HepG2 (cell line): Measurements from ENCODE around the gene TTPAL. TPM values are rescaled to one million over a fixed set of nuclear protein-coding genes. Genes with fewer than 3 reads are reported as not detected.

ENCODE experiments used
- ARNT ChIP-seq: fragments of 450-650 bp; IDR thresholded peaks from 2 replicates; pipeline ENCODE4 v1.6.1; 2017
- BRF2 ChIP-seq: sonication (generic); formaldehyde crosslinking; IDR thresholded peaks from 2 replicates; pipeline ENCODE4 v1.8.1; 2022; ENCODE audit warnings: mild to moderate bottlenecking, missing genetic modification reagents
- DPF2 ChIP-seq: sonication (generic); formaldehyde crosslinking; IDR thresholded peaks from 2 replicates; pipeline ENCODE4 v1.4.0; 2020; ENCODE audit warnings: mild to moderate bottlenecking, low read depth, missing genetic modification reagents, borderline replicate concordance
- ERF ChIP-seq: IDR thresholded peaks from 2 replicates; pipeline ENCODE4 v1.6.1; 2018; ENCODE audit warnings: missing biosample characterization, missing genetic modification reagents
- HMGXB3 ChIP-seq: sonication (generic); formaldehyde crosslinking; IDR thresholded peaks from 2 replicates; pipeline ENCODE4 v1.4.0; 2020; ENCODE audit warnings: missing genetic modification reagents, borderline replicate concordance
- HNRNPLL ChIP-seq: fragments of 200-400 bp; formaldehyde crosslinking; IDR thresholded peaks from 2 replicates; pipeline ENCODE4 v1.6.1; 2017; ENCODE audit warnings: mild to moderate bottlenecking, low read depth, low read length; ENCODE audit not compliant: poor library complexity, severe bottlenecking
- NR3C1 ChIP-seq: sonication (generic); formaldehyde crosslinking; IDR thresholded peaks from 2 replicates; pipeline ENCODE4 v1.4.0; 2020; ENCODE audit warnings: missing genetic modification reagents
- SAP130 ChIP-seq: IDR thresholded peaks from 2 replicates; pipeline ENCODE4 v1.6.1; 2016; ENCODE audit warnings: low read depth
- SNAPC2 ChIP-seq: sonication (generic); formaldehyde crosslinking; IDR thresholded peaks from 2 replicates; pipeline ENCODE4 v1.8.1; 2022; ENCODE audit warnings: mild to moderate bottlenecking, missing genetic modification reagents
- THAP9 ChIP-seq: sonication (generic); formaldehyde crosslinking; IDR thresholded peaks from 2 replicates; pipeline ENCODE4; 2020; ENCODE audit warnings: missing genetic modification reagents, mild to moderate bottlenecking, borderline replicate concordance
- ZKSCAN1 ChIP-seq: fragments of 150-350 bp; IDR thresholded peaks from 2 replicates; pipeline ENCODE4 v1.6.1; 2014; ENCODE audit warnings: low read length
- ZNF30 ChIP-seq: sonication (generic); formaldehyde crosslinking; IDR thresholded peaks from 2 replicates; pipeline ENCODE4 v1.5.0; 2020; ENCODE audit warnings: mild to moderate bottlenecking, missing genetic modification reagents
- ZNF775 ChIP-seq: sonication (generic); formaldehyde crosslinking; IDR thresholded peaks from 2 replicates; pipeline ENCODE4 v1.4.0; 2020; ENCODE audit warnings: missing genetic modification reagents, mild to moderate bottlenecking, moderate library complexity, borderline replicate concordance
- polyA plus RNA-seq, 8 experiments: library from polyadenylated mRNA; depleted of rRNA in 3 of 8; stranded (reverse) in 7 of 8; unstranded in 1 of 8; fragments of >200 nt; fragmentation: Illumina TruSeq in 4 of 8; extraction: Trizol in 4 of 8; gene quantifications; 2 replicates each; pipeline versions ENCODE4 v1.2.1 to v1.2.3, GENCODE V29; 2011 to 2016; ENCODE audit warnings: low read depth in 4 of 8, missing spikeins in 1 of 8, mixed read lengths in 1 of 8; ENCODE audit not compliant: insufficient read depth in 1 of 8
- total RNA-seq, 5 experiments: library from RNA; depleted of rRNA; stranded (reverse); fragments of >200 nt; fragmentation: Illumina TruSeq; extraction: Trizol; gene quantifications; 2 replicates each; pipeline ENCODE4 v1.2.3, GENCODE V29; 2016; ENCODE audit warnings: low read depth in 1 of 5
- TF ChIP-seq, protein P1 (sequence below): sonication (generic); formaldehyde crosslinking; IDR thresholded peaks from 2 replicates; pipeline ENCODE4 v1.9.0; 2021; ENCODE audit warnings: missing genetic modification reagents, borderline replicate concordance
- TF ChIP-seq, protein P2 (sequence below): sonication (generic); formaldehyde crosslinking; IDR thresholded peaks from 2 replicates; pipeline ENCODE4 v1.8.1; 2023; ENCODE audit warnings: mild to moderate bottlenecking, inconsistent platforms, moderate library complexity, missing genetic modification reagents, borderline replicate concordance

The TTPAL gene
- total and polyA plus RNA-seq, 2 of the 13 experiments (the other 11 are each of a cell fraction or from before 2014, with no cell fraction given): 4.3 to 18.8 TPM

GRCh38 chr20:44428174-44429016, 47.3 kb upstream of the TTPAL start (continued):
- TF ChIP-seq THAP9 (CRISPR knock-in tag): peak; percentile 55; the same call in 1 of the 2 replicates
- TF ChIP-seq HMGXB3 (CRISPR knock-in tag): peak; percentile 94; the same call in 1 of the 2 replicates
- TF ChIP-seq, protein P1, sequence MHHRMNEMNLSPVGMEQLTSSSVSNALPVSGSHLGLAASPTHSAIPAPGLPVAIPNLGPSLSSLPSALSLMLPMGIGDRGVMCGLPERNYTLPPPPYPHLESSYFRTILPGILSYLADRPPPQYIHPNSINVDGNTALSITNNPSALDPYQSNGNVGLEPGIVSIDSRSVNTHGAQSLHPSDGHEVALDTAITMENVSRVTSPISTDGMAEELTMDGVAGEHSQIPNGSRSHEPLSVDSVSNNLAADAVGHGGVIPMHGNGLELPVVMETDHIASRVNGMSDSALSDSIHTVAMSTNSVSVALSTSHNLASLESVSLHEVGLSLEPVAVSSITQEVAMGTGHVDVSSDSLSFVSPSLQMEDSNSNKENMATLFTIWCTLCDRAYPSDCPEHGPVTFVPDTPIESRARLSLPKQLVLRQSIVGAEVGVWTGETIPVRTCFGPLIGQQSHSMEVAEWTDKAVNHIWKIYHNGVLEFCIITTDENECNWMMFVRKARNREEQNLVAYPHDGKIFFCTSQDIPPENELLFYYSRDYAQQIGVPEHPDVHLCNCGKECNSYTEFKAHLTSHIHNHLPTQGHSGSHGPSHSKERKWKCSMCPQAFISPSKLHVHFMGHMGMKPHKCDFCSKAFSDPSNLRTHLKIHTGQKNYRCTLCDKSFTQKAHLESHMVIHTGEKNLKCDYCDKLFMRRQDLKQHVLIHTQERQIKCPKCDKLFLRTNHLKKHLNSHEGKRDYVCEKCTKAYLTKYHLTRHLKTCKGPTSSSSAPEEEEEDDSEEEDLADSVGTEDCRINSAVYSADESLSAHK: peak; percentile 38; the same call in 1 of the 2 replicates
- peak; percentile 85; the same call in 1 of the 2 replicates for TF ChIP-seq SNAPC2
- no peak for TF ChIP-seq ZNF30 (CRISPR knock-in tag)
- peak; percentile 94 for TF ChIP-seq SAP130 (CRISPR knock-in tag)
- TF ChIP-seq ZNF775: peak; percentile 97
- TF ChIP-seq BRF2 (CRISPR knock-in tag): peak; percentile 61; the same call in 1 of the 2 replicates
- TF ChIP-seq, protein P2, sequence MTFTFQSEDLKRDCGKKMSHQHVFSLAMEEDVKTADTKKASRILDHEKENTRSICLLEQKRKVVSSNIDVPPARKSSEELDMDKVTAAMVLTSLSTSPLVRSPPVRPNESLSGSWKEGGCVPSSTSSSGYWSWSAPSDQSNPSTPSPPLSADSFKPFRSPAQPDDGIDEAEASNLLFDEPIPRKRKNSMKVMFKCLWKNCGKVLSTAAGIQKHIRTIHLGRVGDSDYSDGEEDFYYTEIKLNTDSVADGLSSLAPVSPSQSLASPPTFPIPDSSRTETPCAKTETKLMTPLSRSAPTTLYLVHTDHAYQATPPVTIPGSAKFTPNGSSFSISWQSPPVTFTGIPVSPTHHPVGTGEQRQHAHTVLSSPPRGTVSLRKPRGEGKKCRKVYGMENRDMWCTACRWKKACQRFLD (CRISPR knock-in tag): 0 out of 2 replicates have a peak, but pooled peaks have one; percentile 42
- TF ChIP-seq ERF (CRISPR knock-in tag): peak; percentile 93
- TF ChIP-seq DPF2 (CRISPR knock-in tag): peak; percentile 94
- TF ChIP-seq NR3C1 (CRISPR knock-in tag): no peak
- no peak for TF ChIP-seq ARNT
- TF ChIP-seq ZKSCAN1: no peak
- TF ChIP-seq HNRNPLL: no peak
